ENCODE measurements around the gene HEMGN.

GRCh38 chr9:97984188-97985057 lies 46.5 kb upstream of the HEMGN start:
- TF ChIP-seq, protein P1, sequence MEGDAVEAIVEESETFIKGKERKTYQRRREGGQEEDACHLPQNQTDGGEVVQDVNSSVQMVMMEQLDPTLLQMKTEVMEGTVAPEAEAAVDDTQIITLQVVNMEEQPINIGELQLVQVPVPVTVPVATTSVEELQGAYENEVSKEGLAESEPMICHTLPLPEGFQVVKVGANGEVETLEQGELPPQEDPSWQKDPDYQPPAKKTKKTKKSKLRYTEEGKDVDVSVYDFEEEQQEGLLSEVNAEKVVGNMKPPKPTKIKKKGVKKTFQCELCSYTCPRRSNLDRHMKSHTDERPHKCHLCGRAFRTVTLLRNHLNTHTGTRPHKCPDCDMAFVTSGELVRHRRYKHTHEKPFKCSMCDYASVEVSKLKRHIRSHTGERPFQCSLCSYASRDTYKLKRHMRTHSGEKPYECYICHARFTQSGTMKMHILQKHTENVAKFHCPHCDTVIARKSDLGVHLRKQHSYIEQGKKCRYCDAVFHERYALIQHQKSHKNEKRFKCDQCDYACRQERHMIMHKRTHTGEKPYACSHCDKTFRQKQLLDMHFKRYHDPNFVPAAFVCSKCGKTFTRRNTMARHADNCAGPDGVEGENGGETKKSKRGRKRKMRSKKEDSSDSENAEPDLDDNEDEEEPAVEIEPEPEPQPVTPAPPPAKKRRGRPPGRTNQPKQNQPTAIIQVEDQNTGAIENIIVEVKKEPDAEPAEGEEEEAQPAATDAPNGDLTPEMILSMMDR (conservative IDR thresholded peaks at IDR 0.05 in 1 of 2, IDR thresholded peaks at IDR 0.05 in 1 of 2; ENCODE audit: low read depth in 1 of 2, low read length in 2 of 2) = no peak
- TF ChIP-seq EZH2 (IDR thresholded peaks at IDR 0.05; ENCODE audit: low read length, missing control alignments) = no peak
